IMR-90 (cell line): Measurements from ENCODE around the gene MLLT3. TPM values are rescaled to one million over a fixed set of nuclear protein-coding genes. Genes with fewer than 3 reads are reported as not detected.

Experiments
- ATAC-seq: fragments of 200-7000 bp; cut with Tn5 transposase; 2 replicates; pipeline ENCODE4 v1.9.1; 2020; ENCODE audit warnings: low read depth, mild to moderate bottlenecking, moderate library complexity
- BruUV-seq: library from RNA; stranded (reverse); fragments of 400-500 nt; replicated peaks from 2 replicates; lab custom pipeline; 2021; lab: Mats Ljungman, UMichigan
- CTCF ChIA-PET: fragments of 300-600 bp; formaldehyde crosslinking; extraction: SDS; loops from one replicate; lab custom pipeline; 2021; ENCODE audit warnings: antibody characterized with exemption; lab: Yijun Ruan, JAX
- POLR2A ChIA-PET: fragments of 300-600 bp; sonication (Branson Sonifier 250); formaldehyde crosslinking; loops from one replicate; lab custom pipeline; 2022; ENCODE audit warnings: antibody characterized with exemption; ENCODE audit not compliant: unreplicated experiment; lab: Charles Lee
- DNase-seq: peaks from one replicate; pipeline ENCODE4 v3.0.0; 2013
- H2AFZ ChIP-seq: replicated peaks from 2 replicates; pipeline ENCODE3; 2013; ENCODE audit warnings: low read length, mild to moderate bottlenecking; ENCODE audit not compliant: poor library complexity
- H2AK5ac ChIP-seq: 2 replicates; pipeline ENCODE4 v1.6.1; 2013; ENCODE audit warnings: low read depth, low read length, inconsistent platforms
- H2AK9ac ChIP-seq: replicated peaks from 2 replicates; pipeline ENCODE3; 2013; ENCODE audit warnings: mild to moderate bottlenecking, low read depth, low read length, moderate library complexity; ENCODE audit not compliant: poor library complexity
- H2BK120ac ChIP-seq: 2 replicates; pipeline ENCODE4 v1.6.1; 2013; ENCODE audit warnings: low read depth, low read length, inconsistent platforms
- H2BK15ac ChIP-seq: 3 replicates; pipeline ENCODE4 v1.6.1; 2013; ENCODE audit warnings: low read depth, low read length, inconsistent platforms
- H2BK20ac ChIP-seq: 2 replicates; pipeline ENCODE4 v1.6.1; 2013; ENCODE audit warnings: low read depth, mild to moderate bottlenecking, inconsistent platforms, low read length, moderate library complexity
- H2BK5ac ChIP-seq: 2 replicates; pipeline ENCODE4 v1.6.1; 2013; ENCODE audit warnings: mild to moderate bottlenecking, low read depth, low read length, inconsistent platforms; ENCODE audit not compliant: poor library complexity, severe bottlenecking
- H3K14ac ChIP-seq: replicated peaks from 2 replicates; pipeline ENCODE4 v1.6.1; 2013; ENCODE audit warnings: low read depth, low read length, inconsistent platforms
- H3K18ac ChIP-seq: 2 replicates; pipeline ENCODE4 v1.6.1; 2013; ENCODE audit warnings: low read depth, low read length, control low read depth
- H3K23ac ChIP-seq: 2 replicates; pipeline ENCODE4 v1.6.1; 2013; ENCODE audit warnings: low read depth, low read length, inconsistent platforms
- H3K27ac ChIP-seq: 2 replicates; pipeline ENCODE4 v1.5.1; 2013; ENCODE audit warnings: mild to moderate bottlenecking, control low read depth, low read length; ENCODE audit not compliant: insufficient read depth
- H3K27me3 ChIP-seq: 2 replicates; pipeline ENCODE4 v1.6.1; 2013; ENCODE audit warnings: low read length; ENCODE audit not compliant: control insufficient read depth, insufficient read depth
- H3K36me3 ChIP-seq: 2 replicates; pipeline ENCODE4 v1.6.1; 2013; ENCODE audit warnings: low read length, mixed read lengths; ENCODE audit not compliant: control insufficient read depth, insufficient read depth
- H3K4ac ChIP-seq: 2 replicates; pipeline ENCODE4 v1.6.1; 2013; ENCODE audit warnings: low read depth, low read length, inconsistent platforms
- H3K4me1 ChIP-seq: 2 replicates; pipeline ENCODE4 v1.6.1; 2013; ENCODE audit warnings: low read length, mixed read lengths; ENCODE audit not compliant: control insufficient read depth, insufficient read depth
- H3K4me2 ChIP-seq: 2 replicates; pipeline ENCODE4 v1.6.1; 2013; ENCODE audit warnings: low read depth, mild to moderate bottlenecking, control low read depth, low read length, moderate library complexity
- H3K4me3 ChIP-seq: 2 replicates; pipeline ENCODE4 v1.5.1; 2013; ENCODE audit warnings: low read depth, mild to moderate bottlenecking, control low read depth, low read length, moderate library complexity; ENCODE audit not compliant: insufficient read depth
- H3K56ac ChIP-seq: 2 replicates; pipeline ENCODE4 v1.6.1; 2013; ENCODE audit warnings: low read length, inconsistent platforms; ENCODE audit not compliant: insufficient read depth; ENCODE audit errors: extremely low read depth
- H3K79me1 ChIP-seq, 2 experiments: 2 replicates each; pipeline ENCODE4 v1.6.1; 2013; ENCODE audit warnings: low read length in 2 of 2, inconsistent platforms in 1 of 2, low read depth in 1 of 2
- H3K9ac ChIP-seq: 2 replicates; pipeline ENCODE4 v1.6.1; 2013; ENCODE audit warnings: low read depth, low read length, control low read depth
- H3K9me1 ChIP-seq: 2 replicates; pipeline ENCODE4 v1.6.1; 2013; ENCODE audit warnings: low read length, inconsistent platforms; ENCODE audit not compliant: insufficient read depth
- H3K9me3 ChIP-seq: 2 replicates; pipeline ENCODE4 v1.6.1; 2013; ENCODE audit warnings: low read length; ENCODE audit not compliant: control insufficient read depth, insufficient read depth
- H4K20me1 ChIP-seq: 2 replicates; pipeline ENCODE4 v1.6.1; 2013; ENCODE audit warnings: low read length, inconsistent platforms; ENCODE audit not compliant: insufficient read depth
- H4K5ac ChIP-seq: 2 replicates; pipeline ENCODE4 v1.6.1; 2013; ENCODE audit warnings: mild to moderate bottlenecking, low read depth, low read length, control low read depth
- H4K8ac ChIP-seq, 2 experiments: 2 replicates each; pipeline ENCODE4 v1.6.1; 2013; ENCODE audit warnings: low read depth in 2 of 2, low read length in 2 of 2, control low read depth in 1 of 2, inconsistent platforms in 1 of 2
- H4K91ac ChIP-seq: 2 replicates; pipeline ENCODE4 v1.6.1; 2013; ENCODE audit warnings: low read depth, low read length, inconsistent platforms; ENCODE audit not compliant: insufficient read depth
- BHLHE40 ChIP-seq: fragments of 150-350 bp; IDR thresholded peaks from 2 replicates; pipeline ENCODE4 v1.6.1; 2016; ENCODE audit warnings: mild to moderate bottlenecking, low read depth, low read length
- CEBPB ChIP-seq: IDR thresholded peaks from 2 replicates; pipeline ENCODE4 v1.6.1; 2012; ENCODE audit warnings: low read depth, low read length, improper control_type of control experiment
- CHD1 ChIP-seq: IDR thresholded peaks from 2 replicates; pipeline ENCODE4 v1.6.1; 2012; ENCODE audit warnings: low read depth, low read length, improper control_type of control experiment
- CTCF ChIP-seq: conservative IDR thresholded peaks from 2 replicates; pipeline ENCODE4 v1.5.1; 2012; ENCODE audit warnings: mild to moderate bottlenecking, low read depth, low read length, improper control_type of control experiment
- FOS ChIP-seq: fragments of 150-350 bp; IDR thresholded peaks from 2 replicates; pipeline ENCODE4 v1.6.1; 2016; ENCODE audit warnings: low read depth, low read length
- MAFK ChIP-seq: IDR thresholded peaks from 2 replicates; pipeline ENCODE4 v1.6.1; 2012; ENCODE audit warnings: low read depth, low read length, improper control_type of control experiment
- MAZ ChIP-seq: IDR thresholded peaks from 2 replicates; pipeline ENCODE4 v1.6.1; 2012; ENCODE audit warnings: low read depth, mild to moderate bottlenecking, low read length, improper control_type of control experiment, moderate library complexity, borderline replicate concordance
- MXI1 ChIP-seq: IDR thresholded peaks from 2 replicates; pipeline ENCODE4 v1.6.1; 2012; ENCODE audit warnings: low read depth, mild to moderate bottlenecking, low read length, moderate library complexity, borderline replicate concordance
- NFE2L2 ChIP-seq: fragments of 150-350 bp; IDR thresholded peaks from 2 replicates; pipeline ENCODE4 v1.6.1; 2016; ENCODE audit warnings: low read depth, mild to moderate bottlenecking, low read length
- POLR2A ChIP-seq: IDR thresholded peaks from 2 replicates; pipeline ENCODE4 v1.6.1; 2012; ENCODE audit warnings: mild to moderate bottlenecking, low read depth, low read length
- RAD21 ChIP-seq: IDR thresholded peaks from 2 replicates; pipeline ENCODE4 v1.6.1; 2012; ENCODE audit warnings: low read length, improper control_type of control experiment
- RFX5 ChIP-seq: IDR thresholded peaks from 2 replicates; pipeline ENCODE4 v1.8.0; 2012; ENCODE audit warnings: low read depth, mild to moderate bottlenecking, low read length, moderate library complexity
- SMC3 ChIP-seq: fragments of 150-350 bp; IDR thresholded peaks from 2 replicates; pipeline ENCODE4 v1.6.1; 2016; ENCODE audit warnings: low read depth, mild to moderate bottlenecking, antibody characterized with exemption, low read length, moderate library complexity
- USF2 ChIP-seq: fragments of 150-350 bp; IDR thresholded peaks from 2 replicates; pipeline ENCODE4 v1.6.1; 2017; ENCODE audit warnings: mild to moderate bottlenecking, antibody characterized with exemption, low read length, low read depth
- WGBS, 2 experiments: methylation state at CpG; one replicate each; pipeline versions ENCODE4 v1.1.5 to v1.1.7; 2013; ENCODE audit warnings: missing lambda C conversion rate in 2 of 2; ENCODE audit not compliant: insufficient read length in 1 of 2; ENCODE audit errors: extremely low coverage in 2 of 2; 5-methylcytosine and 5-hydroxymethylcytosine counted together
- dilution Hi-C: fragments of 300-500 bp; cut with HindIII; formaldehyde crosslinking; loops from one replicate; pipeline ENCODE4 v1.14.3; 2018; ENCODE audit warnings: low sequenced_read_pairs; ENCODE audit not compliant: unreplicated experiment
- in situ Hi-C: fragments of 300-500 bp; cut with MboI; formaldehyde crosslinking; loops from 3 replicates; pipeline ENCODE4 v1.14.3; 2019; ENCODE audit warnings: low sequenced_read_pairs, inconsistent platforms, mixed read lengths
- intact Hi-C: fragments of 100-400 bp; cut with micrococcal nuclease; formaldehyde crosslinking; loops from 2 replicates; pipeline ENCODE4 v1.10.0; 2022
- polyA plus RNA-seq, 3 experiments: library from polyadenylated mRNA; depleted of rRNA; stranded (reverse); fragments of >200 nt; gene quantifications; 2 replicates each; pipeline ENCODE4 v1.2.3, GENCODE V29; 2012; ENCODE audit warnings: low replicate concordance in 1 of 3
- total RNA-seq: library from RNA; depleted of rRNA; stranded (reverse); fragments of >200 nt; gene quantifications from 2 replicates; pipeline ENCODE4 v1.2.3, GENCODE V29; 2012

The MLLT3 gene
- total and polyA plus RNA-seq, 2 of the 4 experiments (the other 2 are of a cell fraction): 10.4 to 21.1 TPM

- no peak overlapping the region for H3K23ac ChIP-seq
- H2AK5ac ChIP-seq: no peak overlapping the region
- H3K56ac ChIP-seq: no peak overlapping the region
- H3K4ac ChIP-seq: no peak overlapping the region
- H3K4me3 ChIP-seq: no peak overlapping the region
- no peak overlapping the region for H3K27ac ChIP-seq
- no peak overlapping the region for H3K14ac ChIP-seq
- TF ChIP-seq SMC3 (no peak), POLR2A (no peak), USF2 (no peak), MXI1 (no peak), RFX5 (no peak), CEBPB (no peak), NFE2L2 (no peak), CHD1 (no peak), RAD21 (no peak), MAFK (no peak), FOS (no peak), CTCF (no peak), MAZ (no peak), BHLHE40 (no peak)
- H3K27me3 ChIP-seq: no peaks in the 10 kb centered on the region
- H3K36me3 ChIP-seq: no peaks in the 10 kb centered on the region
- H3K18ac ChIP-seq: no peak overlapping the region; the same call in 1 of the 2 replicates
- intact Hi-C loops (no loop called here), dilution Hi-C loops (no loop called here), in situ Hi-C loops (no loop called here)
- ChIA-PET POLR2A (no interaction called here), CTCF (interaction anchor here (0.6 kb wide), 1 partner anchor 313 kb away, joined by 5 read pairs; no protein-coding TSS in a partner anchor)
- H4K91ac ChIP-seq: no peak overlapping the region
- H4K8ac ChIP-seq: no peak overlapping the region
- no peak overlapping the region for H3K4me2 ChIP-seq
- H3K9me3 ChIP-seq: no peaks in the 10 kb centered on the region
- no peak for DNase-seq
- WGBS, 2 experiments: no CpG with 5 or more reads among the region's 2 CpGs
- peaks cover 5% of the 10 kb centered on the region for H3K4me1 ChIP-seq
- no peak overlapping the region for H3K9ac ChIP-seq
- no peak overlapping the region for H2BK120ac ChIP-seq
- H2AFZ ChIP-seq: no peak overlapping the region
- BruUV-seq: no TSS peak
- H3K79me1 ChIP-seq: no peaks in the 10 kb centered on the region
- H2BK15ac ChIP-seq: 0 out of 3 replicates have a peak overlapping the region, but pooled peaks have one; percentile 6
- no peak overlapping the region for H2BK5ac ChIP-seq
- no peak for ATAC-seq
- H2BK20ac ChIP-seq: no peak overlapping the region
- no peak overlapping the region for H2AK9ac ChIP-seq
- no peaks in the 10 kb centered on the region for H4K20me1 ChIP-seq
- no peak overlapping the region for H4K5ac ChIP-seq
- peaks cover 13% of the 10 kb centered on the region for H3K9me1 ChIP-seq
Measured at GRCh38 chr9:20300430-20301115, 321.7 kb downstream of the MLLT3 start.
